DMS 273 (cell line): ENCODE measurements around the gene BMPR1A.

ENCODE experiments used
- DNase-seq: peaks from one replicate; lab custom pipeline; 2025; ENCODE audit not compliant: unreplicated experiment; lab: John Stamatoyannopoulos, UW

BMPR1A gene

GRCh38 chr10:86759073-86759672 is 2.8 kb downstream of the BMPR1A start:
- no peak for DNase-seq

DNA sequence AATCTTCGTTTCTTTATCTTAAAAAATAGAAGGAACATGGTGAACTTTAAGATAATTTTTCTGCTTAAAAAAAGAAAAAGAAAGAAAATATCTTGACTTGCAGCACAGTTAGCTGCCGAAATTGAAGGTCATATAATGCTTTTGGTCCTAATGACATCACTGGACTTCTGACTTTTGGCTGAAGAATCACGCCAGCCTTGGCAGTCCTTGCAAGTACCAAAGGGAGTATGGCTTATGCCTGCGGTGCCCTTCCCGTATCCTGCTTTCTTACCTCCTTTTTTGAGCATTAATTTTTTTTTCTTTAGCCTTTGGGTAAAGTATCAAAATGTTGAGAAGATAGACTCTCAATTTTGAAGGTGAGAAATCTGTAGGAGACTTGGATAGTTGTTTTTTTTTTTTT is 7.0 kb downstream of the BMPR1A start:
- no peak for DNase-seq

DNA sequence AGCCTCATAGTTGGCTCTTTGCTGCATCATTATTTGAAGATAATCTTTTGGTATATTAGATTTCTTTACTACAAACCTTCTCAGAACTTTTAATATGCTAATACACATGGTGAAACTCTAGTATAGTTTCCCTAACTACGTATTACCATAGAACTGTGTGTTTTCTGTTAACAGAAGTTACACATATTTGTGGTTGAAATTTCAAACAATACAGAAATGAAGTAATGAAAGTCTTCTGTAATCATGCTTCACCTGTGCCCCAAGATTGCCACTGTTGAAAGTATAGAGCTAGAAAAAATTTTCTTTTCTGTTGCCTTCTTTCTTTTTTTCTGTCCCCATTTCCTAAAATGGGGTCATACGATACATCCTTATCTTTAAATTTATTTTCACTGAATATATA is 9.1 kb downstream of the BMPR1A start:
- no peak for DNase-seq

- no peak for DNase-seq
These were observed 12.1 kb downstream of the BMPR1A start for GRCh38 chr10:86768412-86769062.

DNA sequence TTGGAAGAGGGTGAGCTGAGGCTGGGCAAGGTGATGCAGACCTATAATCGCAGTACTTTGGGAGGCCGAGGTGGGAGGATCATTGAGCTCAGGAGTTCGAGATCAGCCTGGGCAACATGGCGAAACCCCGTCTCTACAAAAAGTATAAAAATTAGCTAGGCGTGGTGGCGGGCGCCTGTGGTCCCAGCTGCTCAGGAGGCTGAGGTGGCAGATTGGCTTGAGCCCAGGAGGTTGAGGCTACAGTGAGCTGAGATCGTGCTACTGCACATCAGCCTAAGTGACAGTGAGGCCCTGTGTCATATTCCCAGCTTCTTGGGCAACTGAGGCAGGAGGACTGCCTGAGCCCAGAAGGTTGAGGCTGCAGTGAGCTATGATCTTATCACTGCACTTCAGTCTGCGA is 13.6 kb downstream of the BMPR1A start:
- DNase-seq = no peak

- peak; percentile 12 for DNase-seq
These were observed 14.1 kb downstream of the BMPR1A start for GRCh38 chr10:86770412-86770960.

GRCh38 chr10:86773498-86773897 is 17.1 kb downstream of the BMPR1A start:
- no peak for DNase-seq

DNA sequence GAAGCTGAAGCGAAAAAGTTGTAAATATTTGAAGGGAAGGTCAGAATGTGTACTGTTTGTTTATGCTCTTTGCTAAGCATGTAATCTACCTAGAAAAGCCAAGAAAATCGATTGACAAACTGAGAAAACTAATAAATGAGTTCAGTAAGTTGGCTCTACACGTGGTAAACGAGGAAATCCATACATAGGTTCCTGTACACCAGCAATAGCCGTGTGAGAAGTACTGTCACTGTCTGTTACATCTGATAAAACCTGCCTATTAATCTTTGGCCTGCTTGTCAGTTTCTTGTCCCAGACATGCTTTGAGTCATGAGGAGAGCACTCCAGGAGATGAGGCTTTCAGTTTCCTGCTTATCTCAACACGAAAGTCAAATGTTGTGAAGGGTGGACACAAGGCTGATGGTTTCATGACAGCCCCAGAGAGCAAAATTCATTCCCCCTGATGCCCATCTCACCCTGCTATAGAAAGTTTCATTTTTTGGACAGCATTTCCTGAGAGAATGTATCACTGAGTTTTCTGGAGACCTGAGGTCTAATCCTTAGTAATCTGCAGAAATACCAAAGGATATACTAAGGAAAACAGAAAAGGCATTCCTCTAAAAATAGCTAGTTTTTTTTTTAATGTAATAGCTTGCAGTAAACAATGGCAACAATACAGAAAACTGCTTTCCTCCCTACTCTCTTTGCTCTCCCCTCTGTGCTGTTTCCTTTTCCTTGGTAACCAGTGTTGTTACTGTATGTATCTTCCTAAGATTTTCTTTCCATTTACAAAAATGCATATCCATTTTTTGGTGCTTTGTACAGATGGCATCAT is 18.8 kb downstream of the BMPR1A start:
- no peak for DNase-seq

DNA sequence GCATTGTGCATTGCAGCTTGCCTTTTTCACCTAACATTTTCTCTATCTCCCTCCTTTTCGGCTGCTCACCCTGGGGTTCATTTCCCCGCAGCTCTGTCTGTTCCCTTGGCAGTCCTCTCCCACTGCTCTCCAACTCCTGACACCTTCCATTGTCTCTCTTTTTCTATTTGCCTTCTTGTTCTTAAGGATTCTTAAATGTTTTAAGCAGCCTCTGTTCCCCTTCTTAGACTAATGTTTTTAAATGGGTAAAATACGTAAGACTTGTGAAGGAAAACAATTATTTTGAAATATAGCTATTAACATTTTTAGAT is 19.4 kb downstream of the BMPR1A start:
- no peak for DNase-seq

DNA sequence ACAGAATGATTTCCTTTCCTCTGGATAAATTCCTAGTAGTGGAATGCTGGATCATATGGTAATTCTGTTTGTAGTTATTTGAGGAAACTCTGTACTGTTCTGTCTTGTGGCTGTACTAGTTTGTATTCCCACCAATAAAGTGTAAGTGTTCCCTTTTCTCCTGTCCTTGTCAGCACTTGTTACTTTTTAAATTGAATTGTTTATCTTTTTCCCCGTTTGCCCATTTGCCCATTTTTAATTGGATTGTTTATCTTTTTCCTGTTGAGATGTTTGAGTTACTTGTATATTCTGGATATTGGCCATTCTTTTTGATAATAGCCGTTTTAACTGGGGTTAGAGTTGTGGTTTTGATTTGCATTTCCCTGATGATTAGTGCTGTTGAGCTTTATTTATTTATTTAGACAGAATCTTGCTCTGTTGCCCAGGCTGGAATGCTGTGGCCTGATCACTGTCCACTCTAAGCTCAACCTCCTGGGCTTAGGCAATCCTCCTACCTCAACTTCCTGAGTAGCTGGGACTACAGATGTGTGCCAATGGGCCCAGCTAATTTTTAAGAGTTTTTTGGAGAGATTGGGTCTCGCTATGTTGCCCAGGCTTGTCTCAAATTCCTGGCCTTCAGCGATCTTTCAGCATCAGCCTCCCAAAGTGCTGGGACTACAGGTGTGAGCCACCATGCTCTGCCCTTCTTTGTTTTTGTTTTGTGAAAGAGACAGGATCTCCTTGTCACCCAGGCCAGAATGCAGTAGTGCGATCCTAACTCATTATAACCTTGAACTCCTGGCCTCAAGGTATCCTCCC is 23.0 kb downstream of the BMPR1A start:
- DNase-seq = no peak

GRCh38 chr10:86782701-86783418 is 26.4 kb downstream of the BMPR1A start:
- DNase-seq = no peak

- no peak for DNase-seq
These were observed 28.6 kb downstream of the BMPR1A start for GRCh38 chr10:86785037-86785436.

DNA sequence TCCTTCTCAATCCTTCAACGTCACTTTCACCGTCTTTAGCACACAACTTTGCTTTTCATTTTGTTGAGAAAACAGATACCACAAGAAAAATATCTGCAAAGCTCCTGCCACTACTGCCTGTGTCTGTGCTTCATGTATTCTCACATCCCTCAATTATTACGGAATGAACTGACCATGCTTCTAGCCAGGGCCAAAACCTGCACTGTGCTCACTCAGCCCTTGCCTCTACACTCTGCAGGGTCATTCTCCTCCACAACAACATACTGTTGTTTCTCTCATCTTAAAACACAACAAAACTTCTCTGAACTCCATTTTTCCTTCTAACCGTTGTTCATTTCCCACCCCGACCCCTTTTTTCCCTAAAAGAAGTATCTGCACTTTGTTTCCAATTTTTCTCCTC is 29.5 kb downstream of the BMPR1A start:
- no peak for DNase-seq

DNA sequence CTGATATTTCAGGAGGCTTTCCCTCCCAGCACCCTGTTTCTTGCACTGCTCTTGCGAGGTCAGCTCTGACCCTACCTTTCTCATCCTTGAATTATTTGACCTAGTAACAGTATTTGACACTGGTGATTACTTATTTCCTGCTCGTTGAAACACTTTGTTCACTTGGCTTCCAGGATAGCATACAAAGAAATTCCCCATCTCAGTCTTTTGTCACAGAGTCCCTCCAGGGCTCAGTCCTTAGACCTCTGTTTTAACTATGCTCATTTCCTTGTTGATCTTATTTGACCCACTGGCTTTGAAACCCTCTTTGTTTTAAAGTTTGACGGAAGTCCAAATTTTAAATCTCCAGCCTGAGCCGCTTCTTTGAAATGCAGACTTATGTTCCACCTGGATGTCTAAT is 29.9 kb downstream of the BMPR1A start:
- DNase-seq = no peak

- DNase-seq = no peak
These were observed 34.0 kb downstream of the BMPR1A start for GRCh38 chr10:86790394-86790793.

GRCh38 chr10:86792461-86793167 is 36.2 kb downstream of the BMPR1A start:
- no peak for DNase-seq

DNA sequence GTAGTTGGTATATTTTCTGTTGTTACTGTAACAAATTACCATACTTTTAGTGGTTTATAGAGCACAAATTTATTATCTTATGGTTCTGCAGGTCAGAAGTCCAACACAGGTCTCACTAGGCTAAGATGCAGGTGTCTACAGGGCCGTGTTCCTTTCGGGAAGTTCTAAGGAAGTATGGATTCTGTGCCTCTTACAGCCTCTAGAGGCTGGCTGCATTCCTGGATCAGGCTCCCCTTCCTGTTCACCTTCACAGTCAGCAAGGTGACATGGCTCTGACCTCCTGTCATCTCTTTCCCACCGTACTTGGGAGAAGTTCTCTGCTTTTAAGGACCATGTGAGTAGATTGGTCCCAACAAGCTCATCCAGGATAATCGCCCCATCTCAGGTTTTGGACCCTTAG is 37.3 kb downstream of the BMPR1A start:
- DNase-seq = no peak

GRCh38 chr10:86795353-86795752 is 38.9 kb downstream of the BMPR1A start:
- DNase-seq = peak; percentile 72

- no peak for DNase-seq
These were observed 41.6 kb downstream of the BMPR1A start for GRCh38 chr10:86798025-86798424.

GRCh38 chr10:86798611-86799010 is 42.2 kb downstream of the BMPR1A start:
- no peak for DNase-seq
